ENCODE measurements around the gene SETBP1.

GRCh38 chr18:44949967-44950366, 269.3 kb downstream of the SETBP1 start:
- TF ChIP-seq CTCF (IDR thresholded peaks at IDR 0.05; ENCODE audit: low read length) (no peak), EZH2 (IDR thresholded peaks at IDR 0.05; ENCODE audit: borderline replicate concordance, low read length) (no peak)
